ENCODE data around the gene SOX11.

Gene SOX11

DNA sequence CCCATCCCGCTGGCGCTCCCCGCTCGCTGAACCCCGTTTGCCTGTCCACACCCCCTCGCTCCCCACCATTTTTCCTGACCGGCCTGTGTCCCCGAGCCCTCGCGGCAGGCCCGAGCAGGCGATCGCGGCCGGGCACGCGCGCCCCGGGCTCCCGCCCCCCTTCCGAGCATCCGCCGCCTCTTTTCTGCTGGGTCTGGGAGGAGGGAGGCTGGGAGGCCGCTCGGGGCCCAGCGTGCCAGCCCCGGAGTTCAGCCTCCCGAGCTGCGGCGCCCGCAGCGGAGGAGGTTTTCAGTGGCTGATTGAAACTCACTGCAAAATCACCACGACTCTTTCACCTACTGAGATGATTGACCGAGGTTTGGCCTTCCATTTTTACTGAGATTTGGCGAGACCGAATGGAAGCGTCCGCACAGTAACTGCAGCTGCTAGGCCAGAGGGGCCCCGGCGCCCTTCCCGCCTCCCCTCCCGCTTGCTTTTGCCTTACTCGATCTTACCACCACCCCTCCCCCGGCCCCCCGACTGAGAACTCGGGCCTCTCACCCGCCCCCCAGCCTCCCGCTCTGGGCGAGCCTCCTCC, 4.8 kb downstream of the SOX11 start:
- H3K27ac ChIP-seq (ENCODE audit: low read depth, low read length) = no peak overlapping the region
- H3K4me1 ChIP-seq (ENCODE audit: control insufficient read depth in 5 of 5, insufficient read depth in 5 of 5, low read length in 5 of 5) = peaks cover 0 to 36% (median 28%) of the 10 kb centered on the region in 5 donors
- no peaks in the 10 kb centered on the region for H3K9me3 ChIP-seq (ENCODE audit: control insufficient read depth in 5 of 5, low read length in 5 of 5)
- no peak overlapping the region for H3K9ac ChIP-seq (ENCODE audit: low read length in 5 of 5)
- H3K36me3 ChIP-seq (ENCODE audit: control insufficient read depth in 5 of 5, insufficient read depth in 5 of 5, low read length in 5 of 5) = no peaks in the 10 kb centered on the region
- H3K4me3 ChIP-seq (ENCODE audit: low read depth in 1 of 5, low read length in 5 of 5) = peak overlapping the region in 4 of 5 donors; percentile 39 to 56 (median 44)
- peaks cover 35 to 54% (median 39%) of the 10 kb centered on the region in 5 donors for H3K27me3 ChIP-seq (ENCODE audit: control insufficient read depth in 5 of 5, insufficient read depth in 4 of 5, low read length in 5 of 5)

- H3K27ac ChIP-seq (ENCODE audit: low read depth, low read length) = no peak overlapping the region
- peaks cover 0 to 32% (median 27%) of the 10 kb centered on the region in 5 donors for H3K4me1 ChIP-seq (ENCODE audit: control insufficient read depth in 5 of 5, insufficient read depth in 5 of 5, low read length in 5 of 5)
- H3K9me3 ChIP-seq (ENCODE audit: control insufficient read depth in 5 of 5, low read length in 5 of 5) = no peaks in the 10 kb centered on the region
- H3K36me3 ChIP-seq (ENCODE audit: control insufficient read depth in 5 of 5, insufficient read depth in 5 of 5, low read length in 5 of 5) = no peaks in the 10 kb centered on the region
- no peak overlapping the region for H3K4me3 ChIP-seq (ENCODE audit: low read depth in 1 of 5, low read length in 5 of 5)
- peaks cover 34 to 53% (median 38%) of the 10 kb centered on the region in 5 donors for H3K27me3 ChIP-seq (ENCODE audit: control insufficient read depth in 5 of 5, insufficient read depth in 4 of 5, low read length in 5 of 5)
- H3K9ac ChIP-seq (ENCODE audit: low read length in 5 of 5) = no peak overlapping the region
These were observed 5.4 kb downstream of the SOX11 start for GRCh38 chr2:5697562-5697961.

- no peak overlapping the region for H3K4me3 ChIP-seq (ENCODE audit: low read depth in 1 of 5, low read length in 5 of 5)
- no peak overlapping the region for H3K9ac ChIP-seq (ENCODE audit: low read length in 5 of 5)
- H3K9me3 ChIP-seq (ENCODE audit: control insufficient read depth in 5 of 5, low read length in 5 of 5) = no peaks in the 10 kb centered on the region
- no peaks in the 10 kb centered on the region for H3K36me3 ChIP-seq (ENCODE audit: control insufficient read depth in 5 of 5, insufficient read depth in 5 of 5, low read length in 5 of 5)
- peaks cover 28 to 49% (median 34%) of the 10 kb centered on the region in 5 donors for H3K27me3 ChIP-seq (ENCODE audit: control insufficient read depth in 5 of 5, insufficient read depth in 4 of 5, low read length in 5 of 5)
- H3K27ac ChIP-seq (ENCODE audit: low read depth, low read length) = no peak overlapping the region
- H3K4me1 ChIP-seq (ENCODE audit: control insufficient read depth in 5 of 5, insufficient read depth in 5 of 5, low read length in 5 of 5) = peaks cover 0 to 26% (median 23%) of the 10 kb centered on the region in 5 donors
These were observed 6.0 kb downstream of the SOX11 start for GRCh38 chr2:5698134-5698533.

GRCh38 chr2:5699963-5700362, 7.8 kb downstream of the SOX11 start:
- peaks cover 20 to 34% (median 25%) of the 10 kb centered on the region in 5 donors for H3K27me3 ChIP-seq (ENCODE audit: control insufficient read depth in 5 of 5, insufficient read depth in 4 of 5, low read length in 5 of 5)
- no peak overlapping the region for H3K9ac ChIP-seq (ENCODE audit: low read length in 5 of 5)
- no peak overlapping the region for H3K27ac ChIP-seq (ENCODE audit: low read depth, low read length)
- H3K36me3 ChIP-seq (ENCODE audit: control insufficient read depth in 5 of 5, insufficient read depth in 5 of 5, low read length in 5 of 5) = no peaks in the 10 kb centered on the region
- H3K9me3 ChIP-seq (ENCODE audit: control insufficient read depth in 5 of 5, low read length in 5 of 5) = no peaks in the 10 kb centered on the region
- no peak overlapping the region for H3K4me3 ChIP-seq (ENCODE audit: low read depth in 1 of 5, low read length in 5 of 5)
- H3K4me1 ChIP-seq (ENCODE audit: control insufficient read depth in 5 of 5, insufficient read depth in 5 of 5, low read length in 5 of 5) = peaks cover 0 to 17% (median 16%) of the 10 kb centered on the region in 5 donors

- no peak overlapping the region for H3K4me3 ChIP-seq (ENCODE audit: low read depth in 1 of 5, low read length in 5 of 5)
- no peak overlapping the region for H3K9ac ChIP-seq (ENCODE audit: low read length in 5 of 5)
- H3K4me1 ChIP-seq (ENCODE audit: control insufficient read depth in 5 of 5, insufficient read depth in 5 of 5, low read length in 5 of 5) = peaks cover 0 to 17% (median 15%) of the 10 kb centered on the region in 5 donors
- peaks cover 19 to 29% (median 23%) of the 10 kb centered on the region in 5 donors for H3K27me3 ChIP-seq (ENCODE audit: control insufficient read depth in 5 of 5, insufficient read depth in 4 of 5, low read length in 5 of 5)
- H3K27ac ChIP-seq (ENCODE audit: low read depth, low read length) = no peak overlapping the region
- no peaks in the 10 kb centered on the region for H3K36me3 ChIP-seq (ENCODE audit: control insufficient read depth in 5 of 5, insufficient read depth in 5 of 5, low read length in 5 of 5)
- no peaks in the 10 kb centered on the region for H3K9me3 ChIP-seq (ENCODE audit: control insufficient read depth in 5 of 5, low read length in 5 of 5)
These were observed 8.4 kb downstream of the SOX11 start for GRCh38 chr2:5700551-5700950.

DNA sequence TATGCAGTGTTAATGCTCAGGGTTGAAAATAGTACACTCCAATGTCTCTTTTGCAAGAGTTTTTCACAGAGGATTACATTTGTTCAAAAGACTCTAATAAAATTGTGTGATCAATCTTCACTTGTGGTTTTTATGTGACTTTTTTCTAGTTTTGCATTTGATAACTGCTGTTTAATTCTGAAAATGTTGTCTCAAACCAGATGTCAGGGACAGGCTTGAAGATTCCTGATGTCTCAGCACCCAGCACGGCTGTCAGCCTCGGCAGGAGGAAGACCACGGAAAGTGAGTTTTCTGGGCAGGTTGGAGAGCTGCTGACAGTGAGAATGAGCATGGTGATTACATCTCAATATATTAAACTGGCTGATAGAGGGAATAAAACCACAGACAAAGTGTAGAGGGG, 9.1 kb downstream of the SOX11 start:
- Histone ChIP-seq H3K4me1 (ENCODE audit: control insufficient read depth in 5 of 5, insufficient read depth in 5 of 5, low read length in 5 of 5) (peaks cover 0 to 10% (median 9%) of the 10 kb centered on the region in 5 donors), H3K27ac (ENCODE audit: low read depth, low read length) (no peak overlapping the region), H3K9me3 (ENCODE audit: control insufficient read depth in 5 of 5, low read length in 5 of 5) (no peaks in the 10 kb centered on the region), H3K4me3 (ENCODE audit: low read depth in 1 of 5, low read length in 5 of 5) (no peak overlapping the region), H3K9ac (ENCODE audit: low read length in 5 of 5) (no peak overlapping the region), H3K36me3 (ENCODE audit: control insufficient read depth in 5 of 5, insufficient read depth in 5 of 5, low read length in 5 of 5) (no peaks in the 10 kb centered on the region), H3K27me3 (ENCODE audit: control insufficient read depth in 5 of 5, insufficient read depth in 4 of 5, low read length in 5 of 5) (peaks cover 12 to 22% (median 16%) of the 10 kb centered on the region in 5 donors)

GRCh38 chr2:5703166-5703565, 11.0 kb downstream of the SOX11 start:
- H3K36me3 ChIP-seq (ENCODE audit: control insufficient read depth in 5 of 5, insufficient read depth in 5 of 5, low read length in 5 of 5) = no peaks in the 10 kb centered on the region
- H3K27ac ChIP-seq (ENCODE audit: low read depth, low read length) = no peak overlapping the region
- no peak overlapping the region for H3K9ac ChIP-seq (ENCODE audit: low read length in 5 of 5)
- H3K27me3 ChIP-seq (ENCODE audit: control insufficient read depth in 5 of 5, insufficient read depth in 4 of 5, low read length in 5 of 5) = peaks cover 3 to 18% (median 10%) of the 10 kb centered on the region in 5 donors
- H3K9me3 ChIP-seq (ENCODE audit: control insufficient read depth in 5 of 5, low read length in 5 of 5) = peaks cover 0 to 4% (median 0%) of the 10 kb centered on the region in 5 donors
- H3K4me3 ChIP-seq (ENCODE audit: low read depth in 1 of 5, low read length in 5 of 5) = no peak overlapping the region
- H3K4me1 ChIP-seq (ENCODE audit: control insufficient read depth in 5 of 5, insufficient read depth in 5 of 5, low read length in 5 of 5) = no peaks in the 10 kb centered on the region

DNA sequence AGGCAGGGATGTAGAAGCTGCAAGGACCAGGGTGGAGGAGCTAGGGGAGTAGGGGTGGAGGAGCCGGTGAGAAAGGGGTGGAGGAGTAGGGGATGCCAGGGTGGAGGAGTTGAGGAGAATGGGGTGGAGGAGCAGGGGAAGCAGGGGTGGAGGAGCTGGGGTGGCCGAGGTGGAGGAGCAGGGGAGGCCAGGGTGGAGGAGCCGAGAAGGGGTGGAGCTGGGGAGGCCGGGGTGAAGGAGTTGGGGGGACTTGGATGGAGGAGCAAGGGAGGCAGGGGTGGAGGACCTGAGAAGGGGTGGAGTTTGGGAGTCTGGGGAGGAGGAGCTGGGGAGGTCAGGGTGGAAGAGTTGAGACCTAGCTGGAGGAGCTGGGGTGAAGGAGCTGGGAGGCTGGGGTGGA, 13.3 kb downstream of the SOX11 start:
- Histone ChIP-seq H3K27ac (ENCODE audit: low read depth, low read length) (no peak overlapping the region), H3K4me3 (ENCODE audit: low read depth in 1 of 5, low read length in 5 of 5) (no peak overlapping the region), H3K9ac (ENCODE audit: low read length in 5 of 5) (no peak overlapping the region), H3K27me3 (ENCODE audit: control insufficient read depth in 5 of 5, insufficient read depth in 4 of 5, low read length in 5 of 5) (peaks cover 0 to 13% (median 5%) of the 10 kb centered on the region in 5 donors), H3K9me3 (ENCODE audit: control insufficient read depth in 5 of 5, low read length in 5 of 5) (peaks cover 0 to 4% (median 0%) of the 10 kb centered on the region in 5 donors), H3K4me1 (ENCODE audit: control insufficient read depth in 5 of 5, insufficient read depth in 5 of 5, low read length in 5 of 5) (no peaks in the 10 kb centered on the region), H3K36me3 (ENCODE audit: control insufficient read depth in 5 of 5, insufficient read depth in 5 of 5, low read length in 5 of 5) (no peaks in the 10 kb centered on the region)

- peaks cover 0 to 4% (median 0%) of the 10 kb centered on the region in 5 donors for H3K9me3 ChIP-seq (ENCODE audit: control insufficient read depth in 5 of 5, low read length in 5 of 5)
- H3K27me3 ChIP-seq (ENCODE audit: control insufficient read depth in 5 of 5, insufficient read depth in 4 of 5, low read length in 5 of 5) = peaks cover 0 to 7% (median 0%) of the 10 kb centered on the region in 5 donors
- H3K36me3 ChIP-seq (ENCODE audit: control insufficient read depth in 5 of 5, insufficient read depth in 5 of 5, low read length in 5 of 5) = no peaks in the 10 kb centered on the region
- H3K27ac ChIP-seq (ENCODE audit: low read depth, low read length) = no peak overlapping the region
- no peaks in the 10 kb centered on the region for H3K4me1 ChIP-seq (ENCODE audit: control insufficient read depth in 5 of 5, insufficient read depth in 5 of 5, low read length in 5 of 5)
- H3K9ac ChIP-seq (ENCODE audit: low read length in 5 of 5) = no peak overlapping the region
- H3K4me3 ChIP-seq (ENCODE audit: low read depth in 1 of 5, low read length in 5 of 5) = no peak overlapping the region
These were observed 14.7 kb downstream of the SOX11 start for GRCh38 chr2:5706717-5707455.

DNA sequence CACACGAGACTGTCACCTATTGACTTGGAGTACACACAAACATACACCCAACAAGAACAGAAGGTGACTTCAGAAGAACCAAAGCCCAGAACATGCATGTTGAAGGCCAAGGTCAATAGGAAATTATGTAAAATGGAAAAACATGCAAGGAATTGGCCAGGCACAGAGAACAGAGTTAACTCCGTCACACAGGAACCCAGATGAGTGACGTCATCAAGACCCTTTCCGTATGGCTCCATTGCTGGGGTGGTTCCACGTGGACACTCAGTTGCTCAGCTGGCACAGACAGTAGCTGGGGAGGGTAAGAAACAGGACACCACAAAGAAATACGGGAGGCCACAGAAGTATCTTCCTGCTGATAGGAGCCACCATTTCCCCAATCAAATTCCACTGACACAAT, 18.4 kb downstream of the SOX11 start:
- H3K9ac ChIP-seq (ENCODE audit: low read length in 5 of 5) = no peak overlapping the region
- H3K4me3 ChIP-seq (ENCODE audit: low read depth in 1 of 5, low read length in 5 of 5) = no peak overlapping the region
- H3K9me3 ChIP-seq (ENCODE audit: control insufficient read depth in 5 of 5, low read length in 5 of 5) = peaks cover 0 to 4% (median 0%) of the 10 kb centered on the region in 5 donors
- H3K4me1 ChIP-seq (ENCODE audit: control insufficient read depth in 5 of 5, insufficient read depth in 5 of 5, low read length in 5 of 5) = no peaks in the 10 kb centered on the region
- H3K27ac ChIP-seq (ENCODE audit: low read depth, low read length) = no peak overlapping the region
- H3K27me3 ChIP-seq (ENCODE audit: control insufficient read depth in 5 of 5, insufficient read depth in 4 of 5, low read length in 5 of 5) = peaks cover 0 to 7% (median 0%) of the 10 kb centered on the region in 5 donors
- H3K36me3 ChIP-seq (ENCODE audit: control insufficient read depth in 5 of 5, insufficient read depth in 5 of 5, low read length in 5 of 5) = no peaks in the 10 kb centered on the region

Measured in subcutaneous abdominal adipose tissue (tissue), 5 donors.